LNCaP clone FGC (cell line): ENCODE results near the gene MCM5.

ENCODE experiments used
- DNase-seq: peaks from one replicate; pipeline ENCODE4 v3.0.0-alpha.2; 2011; ENCODE audit warnings: low read depth
- H3K4me3 ChIP-seq: 2 replicates; pipeline ENCODE4 v1.5.1; 2011; ENCODE audit warnings: mild to moderate bottlenecking, low read depth, low read length, control low read depth
- TF ChIP-seq, protein P1 (sequence below): IDR thresholded peaks from 2 replicates; pipeline ENCODE4 v1.5.1; 2012; ENCODE audit warnings: mild to moderate bottlenecking; ENCODE audit not compliant: control insufficient read depth, insufficient read depth; ENCODE audit errors: extremely low read depth

MCM5 gene

GRCh38 chr22:35473971-35474370, 74.0 kb downstream of the MCM5 start:
- no peak overlapping the region for H3K4me3 ChIP-seq
- TF ChIP-seq, protein P1, sequence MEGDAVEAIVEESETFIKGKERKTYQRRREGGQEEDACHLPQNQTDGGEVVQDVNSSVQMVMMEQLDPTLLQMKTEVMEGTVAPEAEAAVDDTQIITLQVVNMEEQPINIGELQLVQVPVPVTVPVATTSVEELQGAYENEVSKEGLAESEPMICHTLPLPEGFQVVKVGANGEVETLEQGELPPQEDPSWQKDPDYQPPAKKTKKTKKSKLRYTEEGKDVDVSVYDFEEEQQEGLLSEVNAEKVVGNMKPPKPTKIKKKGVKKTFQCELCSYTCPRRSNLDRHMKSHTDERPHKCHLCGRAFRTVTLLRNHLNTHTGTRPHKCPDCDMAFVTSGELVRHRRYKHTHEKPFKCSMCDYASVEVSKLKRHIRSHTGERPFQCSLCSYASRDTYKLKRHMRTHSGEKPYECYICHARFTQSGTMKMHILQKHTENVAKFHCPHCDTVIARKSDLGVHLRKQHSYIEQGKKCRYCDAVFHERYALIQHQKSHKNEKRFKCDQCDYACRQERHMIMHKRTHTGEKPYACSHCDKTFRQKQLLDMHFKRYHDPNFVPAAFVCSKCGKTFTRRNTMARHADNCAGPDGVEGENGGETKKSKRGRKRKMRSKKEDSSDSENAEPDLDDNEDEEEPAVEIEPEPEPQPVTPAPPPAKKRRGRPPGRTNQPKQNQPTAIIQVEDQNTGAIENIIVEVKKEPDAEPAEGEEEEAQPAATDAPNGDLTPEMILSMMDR = no peak
- DNase-seq = no peak
